ENCODE data around the gene RUNX1. TPM values are rescaled to one million over a fixed set of nuclear protein-coding genes. Genes with fewer than 3 reads are reported as not detected.
A peak's percentile ranks its signal among the peaks of the same experiment; 100 is the strongest.

Gene RUNX1
- total RNA-seq, 1 experiment from 2014 or later: 86.2 TPM

DNA sequence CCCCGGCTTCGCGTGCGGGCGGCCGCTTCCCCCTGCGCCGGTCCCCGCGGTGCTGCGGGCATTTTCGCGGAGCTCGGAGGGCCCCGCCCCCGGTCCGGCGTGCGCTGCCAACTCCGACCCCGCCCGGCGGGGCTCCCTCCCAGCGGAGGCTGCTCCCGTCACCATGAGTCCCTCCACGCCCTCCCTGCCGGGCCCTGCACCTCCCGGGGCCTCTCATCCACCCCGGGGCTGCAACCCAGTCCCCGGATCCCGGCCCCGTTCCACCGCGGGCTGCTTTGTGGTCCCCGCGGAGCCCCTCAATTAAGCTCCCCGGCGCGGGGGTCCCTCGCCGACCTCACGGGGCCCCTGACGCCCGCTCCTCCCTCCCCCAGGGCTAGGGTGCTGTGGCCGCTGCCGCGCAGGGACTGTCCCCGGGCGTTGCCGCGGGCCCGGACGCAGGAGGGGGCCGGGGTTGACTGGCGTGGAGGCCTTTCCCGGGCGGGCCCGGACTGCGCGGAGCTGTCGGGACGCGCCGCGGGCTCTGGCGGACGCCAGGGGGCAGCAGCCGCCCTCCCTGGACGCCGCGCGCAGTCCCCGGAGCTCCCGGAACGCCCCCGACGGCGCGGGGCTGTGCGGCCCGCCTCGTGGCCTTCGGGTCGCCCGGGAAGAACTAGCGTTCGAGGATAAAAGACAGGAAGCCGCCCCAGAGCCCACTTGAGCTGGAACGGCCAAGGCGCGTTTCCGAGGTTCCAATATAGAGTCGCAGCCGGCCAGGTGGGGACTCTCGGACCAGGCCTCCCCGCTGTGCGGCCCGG is 159.2 kb downstream of the RUNX1 start:
- peak overlapping the region; percentile 99 for H3K4me3 Mint-ChIP-seq (ENCODE audit: unreplicated experiment)
- no TSS peak for BruUV-seq (replicated peaks)
- peaks cover 6% of the 10 kb centered on the region for H3K36me3 Mint-ChIP-seq (ENCODE audit: insufficient read depth, unreplicated experiment)
- intact Hi-C loops (cut with micrococcal nuclease): loop anchor here (1.0 to 10.0 kb wide), 9 partner anchors 43 to 1137 kb away; no protein-coding TSS in a partner anchor
- H3K27ac Mint-ChIP-seq (ENCODE audit: low read depth, unreplicated experiment): peak overlapping the region; percentile 57
- POLR2A ChIA-PET: interaction anchor here (0.6 to 16.3 kb wide), 27 partner anchors 12 to 1043 kb away, joined by 3 to 972 read pairs (median 7); no protein-coding TSS in a partner anchor
- no peaks in the 10 kb centered on the region for H3K27me3 Mint-ChIP-seq (ENCODE audit: insufficient read depth, unreplicated experiment)
- no peaks in the 10 kb centered on the region for H3K9me3 Mint-ChIP-seq (ENCODE audit: unreplicated experiment)
- peak; percentile 70 for DNase-seq (ENCODE audit: unreplicated experiment)
- H3K4me1 Mint-ChIP-seq (ENCODE audit: insufficient read depth, unreplicated experiment): no peaks in the 10 kb centered on the region
- peak; percentile 85 for TF ChIP-seq CTCF (IDR thresholded peaks at IDR 0.05; ENCODE audit: unreplicated experiment)
- CTCF ChIA-PET: interaction anchor here (0.6 to 7.5 kb wide), 27 partner anchors 9 to 1131 kb away, joined by 3 to 78 read pairs (median 4); no protein-coding TSS in a partner anchor

DNA sequence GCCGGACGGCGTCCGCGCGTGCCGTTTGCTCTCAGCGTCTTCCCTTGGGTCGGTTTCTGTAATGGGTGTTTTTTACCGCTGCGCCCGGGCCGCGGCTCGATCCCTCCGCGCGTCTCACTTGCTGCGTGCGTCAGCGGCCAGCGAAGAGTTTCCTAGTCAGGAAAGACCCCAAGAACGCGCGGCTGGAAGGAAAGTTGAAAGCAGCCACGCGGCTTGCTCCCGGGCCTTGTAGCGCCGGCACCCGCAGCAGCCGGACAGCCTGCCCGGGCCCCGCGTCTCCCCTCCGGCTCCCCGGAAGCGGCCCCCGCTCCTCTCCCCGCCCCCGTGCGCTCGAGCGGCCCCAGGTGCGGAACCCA is 159.8 kb downstream of the RUNX1 start:
- H3K27ac Mint-ChIP-seq (ENCODE audit: low read depth, unreplicated experiment): peak overlapping the region; percentile 57

DNA sequence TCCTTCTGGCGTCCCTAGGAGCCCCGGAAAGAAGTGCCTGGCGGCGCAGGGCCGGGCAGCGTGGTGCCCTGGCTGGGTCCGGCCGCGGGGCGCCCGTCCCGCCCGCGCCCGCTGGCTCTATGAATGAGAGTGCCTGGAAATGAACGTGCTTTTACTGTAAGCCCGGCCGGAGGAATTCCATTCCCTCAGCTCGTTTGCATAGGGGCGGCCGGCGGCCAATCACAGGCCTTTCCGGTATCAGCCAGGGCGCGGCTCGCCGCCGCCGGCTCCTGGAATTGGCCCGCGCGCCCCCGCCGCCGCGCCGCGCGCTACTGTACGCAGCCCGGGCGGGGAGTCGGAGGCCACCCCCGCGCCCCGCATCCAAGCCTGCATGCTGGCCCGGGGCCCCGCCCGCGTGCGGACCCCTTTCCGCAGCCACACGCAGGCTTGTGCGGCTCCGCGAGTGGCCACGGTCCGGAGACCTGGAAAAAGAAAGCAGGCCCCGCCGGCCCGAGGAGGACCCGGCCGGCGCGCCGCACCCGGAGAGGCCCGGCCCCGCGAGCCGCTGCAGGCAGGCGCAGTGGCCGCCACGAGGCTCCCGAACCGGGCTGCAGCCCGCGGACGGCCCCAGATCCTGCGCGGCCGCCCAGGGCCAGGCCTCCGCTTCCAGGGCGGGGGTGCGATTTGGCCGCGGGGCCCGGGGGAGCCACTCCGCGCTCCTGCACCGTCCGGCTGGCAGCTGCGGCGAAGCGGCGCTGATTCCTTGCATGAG is 160.4 kb downstream of the RUNX1 start:
- Mint-ChIP-seq H3K4me1 (ENCODE audit: insufficient read depth, unreplicated experiment) (peaks cover 4% of the 10 kb centered on the region), H3K27ac (ENCODE audit: low read depth, unreplicated experiment) (peak overlapping the region; percentile 91), H3K4me3 (ENCODE audit: unreplicated experiment) (peak overlapping the region; percentile 99), H3K9me3 (ENCODE audit: unreplicated experiment) (no peaks in the 10 kb centered on the region), H3K36me3 (ENCODE audit: insufficient read depth, unreplicated experiment) (peaks cover 7% of the 10 kb centered on the region), H3K27me3 (ENCODE audit: insufficient read depth, unreplicated experiment) (no peaks in the 10 kb centered on the region)
- intact Hi-C loops (cut with micrococcal nuclease): loop anchor here (1.0 to 10.0 kb wide), 6 partner anchors 42 to 366 kb away; no protein-coding TSS in a partner anchor
- DNase-seq (ENCODE audit: unreplicated experiment): peak; percentile 96
- no peak for TF ChIP-seq CTCF (IDR thresholded peaks at IDR 0.05; ENCODE audit: unreplicated experiment)
- ChIA-PET CTCF (interaction anchor here (0.5 to 7.5 kb wide), 20 partner anchors 9 to 954 kb away, joined by 3 to 78 read pairs (median 6); no protein-coding TSS in a partner anchor), POLR2A (interaction anchor here (0.6 to 16.3 kb wide), 44 partner anchors 11 to 1432 kb away, joined by 3 to 972 read pairs (median 4); partner anchors contain the start of gene SETD4)
- BruUV-seq (replicated peaks): no TSS peak

More for the DNA sequence above, 159.8 kb downstream of the RUNX1 start:
- Mint-ChIP-seq H3K4me3 (ENCODE audit: unreplicated experiment) (peak overlapping the region; percentile 99), H3K36me3 (ENCODE audit: insufficient read depth, unreplicated experiment) (peaks cover 7% of the 10 kb centered on the region), H3K4me1 (ENCODE audit: insufficient read depth, unreplicated experiment) (no peaks in the 10 kb centered on the region), H3K27me3 (ENCODE audit: insufficient read depth, unreplicated experiment) (no peaks in the 10 kb centered on the region), H3K9me3 (ENCODE audit: unreplicated experiment) (no peaks in the 10 kb centered on the region)
- POLR2A ChIA-PET: interaction anchor here (0.7 to 16.3 kb wide), 26 partner anchors 12 to 1043 kb away, joined by 3 to 972 read pairs (median 7); no protein-coding TSS in a partner anchor
- no peak for TF ChIP-seq CTCF (IDR thresholded peaks at IDR 0.05; ENCODE audit: unreplicated experiment)
- intact Hi-C loops (cut with micrococcal nuclease): loop anchor here (2.0 to 10.0 kb wide), 4 partner anchors 42 to 366 kb away; no protein-coding TSS in a partner anchor
- CTCF ChIA-PET: interaction anchor here (0.5 to 7.5 kb wide), 25 partner anchors 9 to 1132 kb away, joined by 3 to 78 read pairs (median 5); no protein-coding TSS in a partner anchor
- peak; percentile 67 for DNase-seq (ENCODE audit: unreplicated experiment)
- no TSS peak for BruUV-seq (replicated peaks)
